IMR-90 (cell line): ENCODE data around the gene DET1. TPM values are rescaled to one million over a fixed set of nuclear protein-coding genes. Genes with fewer than 3 reads are reported as not detected.

ENCODE experiments used
- ATAC-seq: fragments of 200-7000 bp; cut with Tn5 transposase; 2 replicates; pipeline ENCODE4 v1.9.1; 2020; ENCODE audit warnings: low read depth, mild to moderate bottlenecking, moderate library complexity
- BruUV-seq: library from RNA; stranded (reverse); fragments of 400-500 nt; replicated peaks from 2 replicates; lab custom pipeline; 2021; lab: Mats Ljungman, UMichigan
- CTCF ChIA-PET: fragments of 300-600 bp; formaldehyde crosslinking; extraction: SDS; loops from one replicate; lab custom pipeline; 2021; ENCODE audit warnings: antibody characterized with exemption; lab: Yijun Ruan, JAX
- POLR2A ChIA-PET: fragments of 300-600 bp; sonication (Branson Sonifier 250); formaldehyde crosslinking; loops from one replicate; lab custom pipeline; 2022; ENCODE audit warnings: antibody characterized with exemption; ENCODE audit not compliant: unreplicated experiment; lab: Charles Lee
- DNase-seq: peaks from one replicate; pipeline ENCODE4 v3.0.0; 2013
- H2AFZ ChIP-seq: replicated peaks from 2 replicates; pipeline ENCODE3; 2013; ENCODE audit warnings: low read length, mild to moderate bottlenecking; ENCODE audit not compliant: poor library complexity
- H2AK5ac ChIP-seq: 2 replicates; pipeline ENCODE4 v1.6.1; 2013; ENCODE audit warnings: low read depth, low read length, inconsistent platforms
- H2AK9ac ChIP-seq: replicated peaks from 2 replicates; pipeline ENCODE3; 2013; ENCODE audit warnings: mild to moderate bottlenecking, low read depth, low read length, moderate library complexity; ENCODE audit not compliant: poor library complexity
- H2BK120ac ChIP-seq: 2 replicates; pipeline ENCODE4 v1.6.1; 2013; ENCODE audit warnings: low read depth, low read length, inconsistent platforms
- H2BK15ac ChIP-seq: 3 replicates; pipeline ENCODE4 v1.6.1; 2013; ENCODE audit warnings: low read depth, low read length, inconsistent platforms
- H2BK20ac ChIP-seq: 2 replicates; pipeline ENCODE4 v1.6.1; 2013; ENCODE audit warnings: low read depth, mild to moderate bottlenecking, inconsistent platforms, low read length, moderate library complexity
- H2BK5ac ChIP-seq: 2 replicates; pipeline ENCODE4 v1.6.1; 2013; ENCODE audit warnings: mild to moderate bottlenecking, low read depth, low read length, inconsistent platforms; ENCODE audit not compliant: poor library complexity, severe bottlenecking
- H3K14ac ChIP-seq: replicated peaks from 2 replicates; pipeline ENCODE4 v1.6.1; 2013; ENCODE audit warnings: low read depth, low read length, inconsistent platforms
- H3K18ac ChIP-seq: 2 replicates; pipeline ENCODE4 v1.6.1; 2013; ENCODE audit warnings: low read depth, low read length, control low read depth
- H3K23ac ChIP-seq: 2 replicates; pipeline ENCODE4 v1.6.1; 2013; ENCODE audit warnings: low read depth, low read length, inconsistent platforms
- H3K27ac ChIP-seq: 2 replicates; pipeline ENCODE4 v1.5.1; 2013; ENCODE audit warnings: mild to moderate bottlenecking, control low read depth, low read length; ENCODE audit not compliant: insufficient read depth
- H3K27me3 ChIP-seq: 2 replicates; pipeline ENCODE4 v1.6.1; 2013; ENCODE audit warnings: low read length; ENCODE audit not compliant: control insufficient read depth, insufficient read depth
- H3K36me3 ChIP-seq: 2 replicates; pipeline ENCODE4 v1.6.1; 2013; ENCODE audit warnings: low read length, mixed read lengths; ENCODE audit not compliant: control insufficient read depth, insufficient read depth
- H3K4ac ChIP-seq: 2 replicates; pipeline ENCODE4 v1.6.1; 2013; ENCODE audit warnings: low read depth, low read length, inconsistent platforms
- H3K4me1 ChIP-seq: 2 replicates; pipeline ENCODE4 v1.6.1; 2013; ENCODE audit warnings: low read length, mixed read lengths; ENCODE audit not compliant: control insufficient read depth, insufficient read depth
- H3K4me2 ChIP-seq: 2 replicates; pipeline ENCODE4 v1.6.1; 2013; ENCODE audit warnings: low read depth, mild to moderate bottlenecking, control low read depth, low read length, moderate library complexity
- H3K4me3 ChIP-seq: 2 replicates; pipeline ENCODE4 v1.5.1; 2013; ENCODE audit warnings: low read depth, mild to moderate bottlenecking, control low read depth, low read length, moderate library complexity; ENCODE audit not compliant: insufficient read depth
- H3K56ac ChIP-seq: 2 replicates; pipeline ENCODE4 v1.6.1; 2013; ENCODE audit warnings: low read length, inconsistent platforms; ENCODE audit not compliant: insufficient read depth; ENCODE audit errors: extremely low read depth
- H3K79me1 ChIP-seq, 2 experiments: 2 replicates each; pipeline ENCODE4 v1.6.1; 2013; ENCODE audit warnings: low read length in 2 of 2, inconsistent platforms in 1 of 2, low read depth in 1 of 2
- H3K9ac ChIP-seq: 2 replicates; pipeline ENCODE4 v1.6.1; 2013; ENCODE audit warnings: low read depth, low read length, control low read depth
- H3K9me1 ChIP-seq: 2 replicates; pipeline ENCODE4 v1.6.1; 2013; ENCODE audit warnings: low read length, inconsistent platforms; ENCODE audit not compliant: insufficient read depth
- H3K9me3 ChIP-seq: 2 replicates; pipeline ENCODE4 v1.6.1; 2013; ENCODE audit warnings: low read length; ENCODE audit not compliant: control insufficient read depth, insufficient read depth
- H4K20me1 ChIP-seq: 2 replicates; pipeline ENCODE4 v1.6.1; 2013; ENCODE audit warnings: low read length, inconsistent platforms; ENCODE audit not compliant: insufficient read depth
- H4K5ac ChIP-seq: 2 replicates; pipeline ENCODE4 v1.6.1; 2013; ENCODE audit warnings: mild to moderate bottlenecking, low read depth, low read length, control low read depth
- H4K8ac ChIP-seq, 2 experiments: 2 replicates each; pipeline ENCODE4 v1.6.1; 2013; ENCODE audit warnings: low read depth in 2 of 2, low read length in 2 of 2, control low read depth in 1 of 2, inconsistent platforms in 1 of 2
- H4K91ac ChIP-seq: 2 replicates; pipeline ENCODE4 v1.6.1; 2013; ENCODE audit warnings: low read depth, low read length, inconsistent platforms; ENCODE audit not compliant: insufficient read depth
- BHLHE40 ChIP-seq: fragments of 150-350 bp; IDR thresholded peaks from 2 replicates; pipeline ENCODE4 v1.6.1; 2016; ENCODE audit warnings: mild to moderate bottlenecking, low read depth, low read length
- CEBPB ChIP-seq: IDR thresholded peaks from 2 replicates; pipeline ENCODE4 v1.6.1; 2012; ENCODE audit warnings: low read depth, low read length, improper control_type of control experiment
- CTCF ChIP-seq: conservative IDR thresholded peaks from 2 replicates; pipeline ENCODE4 v1.5.1; 2012; ENCODE audit warnings: mild to moderate bottlenecking, low read depth, low read length, improper control_type of control experiment
- MAFK ChIP-seq: IDR thresholded peaks from 2 replicates; pipeline ENCODE4 v1.6.1; 2012; ENCODE audit warnings: low read depth, low read length, improper control_type of control experiment
- MAZ ChIP-seq: IDR thresholded peaks from 2 replicates; pipeline ENCODE4 v1.6.1; 2012; ENCODE audit warnings: low read depth, mild to moderate bottlenecking, low read length, improper control_type of control experiment, moderate library complexity, borderline replicate concordance
- NFE2L2 ChIP-seq: fragments of 150-350 bp; IDR thresholded peaks from 2 replicates; pipeline ENCODE4 v1.6.1; 2016; ENCODE audit warnings: low read depth, mild to moderate bottlenecking, low read length
- RCOR1 ChIP-seq: IDR thresholded peaks from 2 replicates; pipeline ENCODE4 v1.6.1; 2012; ENCODE audit warnings: mild to moderate bottlenecking, low read length, improper control_type of control experiment; ENCODE audit not compliant: insufficient replicate concordance
- USF2 ChIP-seq: fragments of 150-350 bp; IDR thresholded peaks from 2 replicates; pipeline ENCODE4 v1.6.1; 2017; ENCODE audit warnings: mild to moderate bottlenecking, antibody characterized with exemption, low read length, low read depth
- WGBS, 2 experiments: methylation state at CpG; one replicate each; pipeline versions ENCODE4 v1.1.5 to v1.1.7; 2013; ENCODE audit warnings: missing lambda C conversion rate in 2 of 2; ENCODE audit not compliant: insufficient read length in 1 of 2; ENCODE audit errors: extremely low coverage in 2 of 2; 5-methylcytosine and 5-hydroxymethylcytosine counted together
- dilution Hi-C: fragments of 300-500 bp; cut with HindIII; formaldehyde crosslinking; loops from one replicate; pipeline ENCODE4 v1.14.3; 2018; ENCODE audit warnings: low sequenced_read_pairs; ENCODE audit not compliant: unreplicated experiment
- in situ Hi-C: fragments of 300-500 bp; cut with MboI; formaldehyde crosslinking; loops from 3 replicates; pipeline ENCODE4 v1.14.3; 2019; ENCODE audit warnings: low sequenced_read_pairs, inconsistent platforms, mixed read lengths
- intact Hi-C: fragments of 100-400 bp; cut with micrococcal nuclease; formaldehyde crosslinking; loops from 2 replicates; pipeline ENCODE4 v1.10.0; 2022
- polyA plus RNA-seq, 3 experiments: library from polyadenylated mRNA; depleted of rRNA; stranded (reverse); fragments of >200 nt; gene quantifications; 2 replicates each; pipeline ENCODE4 v1.2.3, GENCODE V29; 2012; ENCODE audit warnings: low replicate concordance in 1 of 3
- total RNA-seq: library from RNA; depleted of rRNA; stranded (reverse); fragments of >200 nt; gene quantifications from 2 replicates; pipeline ENCODE4 v1.2.3, GENCODE V29; 2012

Gene DET1
- total and polyA plus RNA-seq, 2 of the 4 experiments (the other 2 are of a cell fraction): 5.6 to 9.1 TPM

- TF ChIP-seq CTCF (no peak), NFE2L2 (no peak), RCOR1 (no peak), MAFK (no peak), BHLHE40 (no peak), CEBPB (no peak), USF2 (no peak), MAZ (no peak)
- H2BK5ac ChIP-seq: no peak overlapping the region
- no peak overlapping the region for H3K23ac ChIP-seq
- H4K8ac ChIP-seq: no peak overlapping the region
- CTCF ChIA-PET: no interaction called here
- no peak overlapping the region for H2AFZ ChIP-seq
- H3K4me2 ChIP-seq: no peak overlapping the region
- no peak overlapping the region for H4K91ac ChIP-seq
- no peak overlapping the region for H3K56ac ChIP-seq
- no peaks in the 10 kb centered on the region for H3K27me3 ChIP-seq
- no peaks in the 10 kb centered on the region for H4K20me1 ChIP-seq
- DNase-seq (peak; percentile 12), ATAC-seq (no peak)
- intact Hi-C loops: no loop called here
- no peak overlapping the region for H3K18ac ChIP-seq
- no peak overlapping the region for H3K4ac ChIP-seq
- in situ Hi-C loops: no loop called here
- no peaks in the 10 kb centered on the region for H3K9me1 ChIP-seq
- no peak overlapping the region for H2AK5ac ChIP-seq
- H2BK120ac ChIP-seq: no peak overlapping the region
- no peaks in the 10 kb centered on the region for H3K4me1 ChIP-seq
- H3K9ac ChIP-seq: no peak overlapping the region
- no peaks in the 10 kb centered on the region for H3K79me1 ChIP-seq
- H3K27ac ChIP-seq: no peak overlapping the region
- H4K5ac ChIP-seq: no peak overlapping the region
- no TSS peak for BruUV-seq
- no peaks in the 10 kb centered on the region for H3K36me3 ChIP-seq
- POLR2A ChIA-PET: no interaction called here
- no peak overlapping the region for H2BK15ac ChIP-seq
- no peak overlapping the region for H2AK9ac ChIP-seq
- no CpG with 5 or more reads among the region's 4 CpGs for WGBS, 2 experiments
- dilution Hi-C loops: no loop called here
- H3K4me3 ChIP-seq: no peak overlapping the region
- no peak overlapping the region for H2BK20ac ChIP-seq
- H3K9me3 ChIP-seq: no peaks in the 10 kb centered on the region
- H3K14ac ChIP-seq: no peak overlapping the region
Observed at GRCh38 chr15:88586401-88587162, 40.1 kb upstream of the DET1 start.
